Keratinocyte (primary cell): ENCODE data around the gene SKIDA1. TPM values are rescaled to one million over a fixed set of nuclear protein-coding genes. Genes with fewer than 3 reads are reported as not detected.

Experiments used
- DNase-seq: peaks from one replicate; pipeline ENCODE4 v3.0.0-alpha.2; 2011; ENCODE audit warnings: low read depth, missing footprints, low spot score
- FAIRE-seq: peaks from 2 replicates; lab custom pipeline; 2011; peaks lifted over from hg19 to GRCh38; lab: Jason Lieb, UNC
- H2AFZ ChIP-seq: 2 replicates; pipeline ENCODE4 v1.6.0; 2012; ENCODE audit warnings: low read length, control low read depth, inconsistent platforms; ENCODE audit not compliant: control insufficient read depth
- H3K27ac ChIP-seq: 2 replicates; pipeline ENCODE4 v1.5.1; 2011; ENCODE audit warnings: low read length; ENCODE audit not compliant: control insufficient read depth, insufficient read depth
- H3K27me3 ChIP-seq: 3 replicates; pipeline ENCODE4 v1.6.0; 2011; ENCODE audit warnings: low read length; ENCODE audit not compliant: control insufficient read depth, insufficient read depth; ENCODE audit errors: extremely low read depth
- H3K36me3 ChIP-seq, 2 experiments: 2 replicates in 1 of 2; 3 replicates in 1 of 2; pipeline ENCODE4 v1.5.1; 2011; ENCODE audit warnings: low read length in 2 of 2, mild to moderate bottlenecking in 1 of 2; ENCODE audit not compliant: control insufficient read depth in 2 of 2, insufficient read depth in 2 of 2; ENCODE audit errors: extremely low read depth in 1 of 2
- H3K4me1 ChIP-seq: 3 replicates; pipeline ENCODE4 v1.5.1; 2011; ENCODE audit warnings: low read length; ENCODE audit not compliant: control insufficient read depth, insufficient read depth; ENCODE audit errors: extremely low read depth
- H3K4me2 ChIP-seq: 3 replicates; pipeline ENCODE4 v1.6.0; 2011; ENCODE audit warnings: low read depth, low read length; ENCODE audit not compliant: control insufficient read depth, insufficient read depth; ENCODE audit errors: extremely low read depth
- H3K4me3 ChIP-seq, 3 experiments: fragments of 200-600 bp in 1 of 3; sonication (generic) in 1 of 3; 2 replicates in 2 of 3; 3 replicates in 1 of 3; pipeline ENCODE4 v1.5.1; 2011 to 2016; ENCODE audit warnings: low read length in 3 of 3, mild to moderate bottlenecking in 3 of 3, control low read depth in 2 of 3, inconsistent platforms in 1 of 3, low read depth in 1 of 3, mixed read lengths in 1 of 3, mixed run types in 1 of 3, moderate library complexity in 1 of 3; ENCODE audit not compliant: control insufficient read depth in 2 of 3, insufficient read depth in 2 of 3; ENCODE audit errors: extremely low read depth in 1 of 3
- H3K79me2 ChIP-seq: 2 replicates; pipeline ENCODE4 v1.6.0; 2012; ENCODE audit warnings: low read length; ENCODE audit not compliant: control insufficient read depth, insufficient read depth
- H3K9ac ChIP-seq: 3 replicates; pipeline ENCODE4 v1.6.0; 2011; ENCODE audit warnings: low read length; ENCODE audit not compliant: control insufficient read depth, insufficient read depth; ENCODE audit errors: extremely low read depth
- H3K9me1 ChIP-seq: 3 replicates; pipeline ENCODE4 v1.6.0; 2011; ENCODE audit warnings: low read length; ENCODE audit not compliant: control insufficient read depth, insufficient read depth; ENCODE audit errors: extremely low read depth
- H3K9me3 ChIP-seq: 2 replicates; pipeline ENCODE4 v1.5.1; 2012; ENCODE audit warnings: low read depth, low read length; ENCODE audit not compliant: control insufficient read depth
- H4K20me1 ChIP-seq: 3 replicates; pipeline ENCODE4 v1.6.0; 2011; ENCODE audit warnings: low read length; ENCODE audit not compliant: control insufficient read depth, insufficient read depth; ENCODE audit errors: extremely low read depth
- EZH2 ChIP-seq: IDR thresholded peaks from one replicate; pipeline ENCODE4 v1.6.1; 2012; ENCODE audit warnings: inconsistent platforms, mild to moderate bottlenecking, low read length, moderate library complexity
- dilution Hi-C: fragments of 300-500 bp; cut with MboI; formaldehyde crosslinking; loops from one replicate; pipeline ENCODE4 v1.7.0; 2020; ENCODE audit warnings: low sequenced_read_pairs; ENCODE audit not compliant: extremely low pct_ligation_motif_present
- polyA plus RNA-seq, 5 experiments: library from polyadenylated mRNA; depleted of rRNA in 3 of 5; stranded (reverse) in 3 of 5; stranded (forward) in 1 of 5; unstranded in 1 of 5; fragments of >200 nt; gene quantifications; 1 replicate in 1 of 5; 2 replicates in 3 of 5; 3 replicates in 1 of 5; pipeline versions ENCODE4 v1.2.1 to v1.2.3, GENCODE V29; 2011 to 2012; ENCODE audit warnings: missing spikeins in 2 of 5, low read depth in 1 of 5, low replicate concordance in 1 of 5
- TF ChIP-seq, protein P1 (sequence below), 3 experiments: IDR thresholded peaks in 1 of 3; conservative IDR thresholded peaks in 1 of 3; optimal IDR thresholded peaks in 1 of 3; 2 replicates in 2 of 3; 3 replicates in 1 of 3; pipeline versions ENCODE3 to v1.5.1; 2011; ENCODE audit warnings: low read length in 3 of 3, mild to moderate bottlenecking in 3 of 3, moderate library complexity in 2 of 3, control low read depth in 1 of 3, inconsistent platforms in 1 of 3; ENCODE audit not compliant: insufficient read depth in 2 of 3; ENCODE audit errors: extremely low read depth in 1 of 3

The SKIDA1 gene
- polyA plus RNA-seq, 1 donor (not counting 4 experiments of a cell fraction or from before 2014, with no cell fraction given), result 0.13 TPM

- DNase-seq (no peak), FAIRE-seq (no peak)
- H3K27ac ChIP-seq, result no peak overlapping the region
These were observed 19.7 kb downstream of the SKIDA1 start for GRCh38 chr10:21505711-21506278.

DNA sequence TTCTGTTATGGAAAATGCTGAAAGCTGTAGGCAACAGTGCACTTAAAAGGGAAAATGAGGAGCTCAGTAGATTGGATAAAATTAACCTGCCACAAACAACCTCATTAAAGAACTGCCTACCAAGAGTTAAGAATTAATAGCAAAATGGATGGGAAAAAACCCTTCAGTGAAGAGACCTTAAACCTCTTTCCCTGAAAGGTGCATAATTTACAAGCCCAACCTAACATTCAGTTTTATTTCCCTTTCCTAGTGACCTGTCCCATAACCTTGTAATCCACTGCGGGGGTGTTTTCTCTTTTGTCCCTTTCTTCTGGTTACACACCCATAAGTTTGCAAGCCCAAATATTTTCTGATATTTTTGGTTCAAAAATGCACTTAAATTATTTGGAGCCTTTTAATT is 21.9 kb downstream of the SKIDA1 start:
- H3K79me2 ChIP-seq, result no peaks in the 10 kb centered on the region
- no peak for TF ChIP-seq EZH2
- TF ChIP-seq, protein P1, sequence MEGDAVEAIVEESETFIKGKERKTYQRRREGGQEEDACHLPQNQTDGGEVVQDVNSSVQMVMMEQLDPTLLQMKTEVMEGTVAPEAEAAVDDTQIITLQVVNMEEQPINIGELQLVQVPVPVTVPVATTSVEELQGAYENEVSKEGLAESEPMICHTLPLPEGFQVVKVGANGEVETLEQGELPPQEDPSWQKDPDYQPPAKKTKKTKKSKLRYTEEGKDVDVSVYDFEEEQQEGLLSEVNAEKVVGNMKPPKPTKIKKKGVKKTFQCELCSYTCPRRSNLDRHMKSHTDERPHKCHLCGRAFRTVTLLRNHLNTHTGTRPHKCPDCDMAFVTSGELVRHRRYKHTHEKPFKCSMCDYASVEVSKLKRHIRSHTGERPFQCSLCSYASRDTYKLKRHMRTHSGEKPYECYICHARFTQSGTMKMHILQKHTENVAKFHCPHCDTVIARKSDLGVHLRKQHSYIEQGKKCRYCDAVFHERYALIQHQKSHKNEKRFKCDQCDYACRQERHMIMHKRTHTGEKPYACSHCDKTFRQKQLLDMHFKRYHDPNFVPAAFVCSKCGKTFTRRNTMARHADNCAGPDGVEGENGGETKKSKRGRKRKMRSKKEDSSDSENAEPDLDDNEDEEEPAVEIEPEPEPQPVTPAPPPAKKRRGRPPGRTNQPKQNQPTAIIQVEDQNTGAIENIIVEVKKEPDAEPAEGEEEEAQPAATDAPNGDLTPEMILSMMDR (optimal IDR thresholded peaks at IDR 0.05 in 1 of 3, IDR thresholded peaks at IDR 0.05 in 1 of 3, conservative IDR thresholded peaks at IDR 0.05 in 1 of 3; ENCODE audit: extremely low read depth in 1 of 3, insufficient read depth in 2 of 3, low read length in 3 of 3), result no peak
- FAIRE-seq, result no peak
- no peak for DNase-seq
- H3K27ac ChIP-seq, result no peak overlapping the region
- no peaks in the 10 kb centered on the region for H4K20me1 ChIP-seq
- no peak overlapping the region for H3K4me2 ChIP-seq
- no peaks in the 10 kb centered on the region for H3K27me3 ChIP-seq
- H3K4me1 ChIP-seq, result no peaks in the 10 kb centered on the region
- dilution Hi-C loops, result no loop called here
- H3K9ac ChIP-seq, result no peak overlapping the region
- no peaks in the 10 kb centered on the region for H3K9me1 ChIP-seq
- no peaks in the 10 kb centered on the region for H3K36me3 ChIP-seq
- no peak overlapping the region for H2AFZ ChIP-seq
- H3K9me3 ChIP-seq, result no peaks in the 10 kb centered on the region
- no peak overlapping the region for H3K4me3 ChIP-seq

More at GRCh38 chr10:21505711-21506278, 19.7 kb downstream of the SKIDA1 start:
- no peaks in the 10 kb centered on the region for H3K79me2 ChIP-seq
- no peaks in the 10 kb centered on the region for H3K9me1 ChIP-seq
- H3K36me3 ChIP-seq, result no peaks in the 10 kb centered on the region
- no peaks in the 10 kb centered on the region for H4K20me1 ChIP-seq
- peaks cover 2% of the 10 kb centered on the region for H3K4me1 ChIP-seq
- no peak overlapping the region for H2AFZ ChIP-seq
- no peak for TF ChIP-seq EZH2
- TF ChIP-seq, protein P1 (optimal IDR thresholded peaks at IDR 0.05 in 1 of 3, IDR thresholded peaks at IDR 0.05 in 1 of 3, conservative IDR thresholded peaks at IDR 0.05 in 1 of 3; ENCODE audit: extremely low read depth in 1 of 3, insufficient read depth in 2 of 3, low read length in 3 of 3), result no peak
- H3K4me2 ChIP-seq, result no peak overlapping the region
- no peaks in the 10 kb centered on the region for H3K9me3 ChIP-seq
- H3K4me3 ChIP-seq, result no peak overlapping the region
- dilution Hi-C loops, result no loop called here
- no peak overlapping the region for H3K9ac ChIP-seq
- no peaks in the 10 kb centered on the region for H3K27me3 ChIP-seq
